ENCODE data around the gene ASCL3.
"Not testable (repeated sequence)": the region's sequence is repeated elsewhere in the genome, so short reads cannot be mapped to it uniquely, and the experiment has no call there.

ASCL3 gene

DNA sequence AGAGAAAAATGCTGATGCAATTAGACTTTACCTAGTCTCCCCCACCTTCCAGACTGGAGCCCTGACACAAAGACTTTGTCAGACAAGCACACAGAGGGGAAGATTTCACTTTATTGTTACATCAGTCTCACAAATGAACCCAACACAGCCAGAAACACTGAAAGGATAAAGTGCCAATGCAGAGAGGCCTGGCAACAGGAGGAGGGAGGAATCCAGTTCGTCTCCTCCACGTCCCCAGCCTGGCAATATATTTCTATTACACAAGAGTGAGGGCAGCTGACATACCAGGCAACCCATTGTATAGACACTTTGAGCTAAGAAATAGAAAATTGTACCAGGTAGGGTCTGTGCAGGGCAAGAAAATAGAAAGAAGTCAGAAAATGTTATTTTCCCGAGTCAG, 37.7 kb upstream of the ASCL3 start:
- no peak overlapping the region for H3K27ac ChIP-seq
- TF ChIP-seq, protein P1, sequence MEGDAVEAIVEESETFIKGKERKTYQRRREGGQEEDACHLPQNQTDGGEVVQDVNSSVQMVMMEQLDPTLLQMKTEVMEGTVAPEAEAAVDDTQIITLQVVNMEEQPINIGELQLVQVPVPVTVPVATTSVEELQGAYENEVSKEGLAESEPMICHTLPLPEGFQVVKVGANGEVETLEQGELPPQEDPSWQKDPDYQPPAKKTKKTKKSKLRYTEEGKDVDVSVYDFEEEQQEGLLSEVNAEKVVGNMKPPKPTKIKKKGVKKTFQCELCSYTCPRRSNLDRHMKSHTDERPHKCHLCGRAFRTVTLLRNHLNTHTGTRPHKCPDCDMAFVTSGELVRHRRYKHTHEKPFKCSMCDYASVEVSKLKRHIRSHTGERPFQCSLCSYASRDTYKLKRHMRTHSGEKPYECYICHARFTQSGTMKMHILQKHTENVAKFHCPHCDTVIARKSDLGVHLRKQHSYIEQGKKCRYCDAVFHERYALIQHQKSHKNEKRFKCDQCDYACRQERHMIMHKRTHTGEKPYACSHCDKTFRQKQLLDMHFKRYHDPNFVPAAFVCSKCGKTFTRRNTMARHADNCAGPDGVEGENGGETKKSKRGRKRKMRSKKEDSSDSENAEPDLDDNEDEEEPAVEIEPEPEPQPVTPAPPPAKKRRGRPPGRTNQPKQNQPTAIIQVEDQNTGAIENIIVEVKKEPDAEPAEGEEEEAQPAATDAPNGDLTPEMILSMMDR (IDR thresholded peaks at IDR 0.05) = no peak
- TF ChIP-seq ZFX (IDR thresholded peaks at IDR 0.05; ENCODE audit: borderline replicate concordance) = no peak

GRCh38 chr11:8979365-8979764, 36.5 kb upstream of the ASCL3 start:
- H3K27ac ChIP-seq = not testable (repeated sequence)

DNA sequence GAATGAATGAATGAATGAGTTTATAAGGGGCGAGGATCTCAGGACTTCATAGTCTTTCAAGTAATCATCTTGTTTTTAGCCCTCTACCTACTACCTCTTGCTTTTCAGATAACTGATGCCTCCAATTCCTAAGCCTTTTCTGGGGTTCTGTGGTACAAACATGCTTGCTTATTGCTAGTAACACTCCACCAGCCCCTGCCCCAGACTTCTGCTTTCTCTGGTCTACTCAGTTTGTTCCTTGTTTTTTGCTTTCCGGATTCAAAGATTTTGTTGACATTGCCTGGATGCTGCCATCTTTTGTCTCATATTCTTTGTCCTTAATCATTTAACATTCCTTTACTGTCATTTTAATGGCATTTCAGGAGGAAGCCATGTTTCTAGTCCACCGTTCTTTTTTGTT, 30.3 kb upstream of the ASCL3 start:
- TF ChIP-seq, protein P1 (IDR thresholded peaks at IDR 0.05) = no peak
- TF ChIP-seq ZFX (IDR thresholded peaks at IDR 0.05; ENCODE audit: borderline replicate concordance) = no peak
- H3K27ac ChIP-seq = no peak overlapping the region

- no peak overlapping the region for H3K27ac ChIP-seq
These were observed 29.1 kb upstream of the ASCL3 start for GRCh38 chr11:8971924-8972316.

GRCh38 chr11:8971196-8971923, 28.5 kb upstream of the ASCL3 start:
- H3K27ac ChIP-seq = no peak overlapping the region
- no peak for TF ChIP-seq ZFX (IDR thresholded peaks at IDR 0.05; ENCODE audit: borderline replicate concordance)
- TF ChIP-seq, protein P1 (IDR thresholded peaks at IDR 0.05) = no peak

More at GRCh38 chr11:8971924-8972316, 29.1 kb upstream of the ASCL3 start:
- no peak for TF ChIP-seq ZFX (IDR thresholded peaks at IDR 0.05; ENCODE audit: borderline replicate concordance)
- TF ChIP-seq, protein P1 (IDR thresholded peaks at IDR 0.05) = no peak

DNA sequence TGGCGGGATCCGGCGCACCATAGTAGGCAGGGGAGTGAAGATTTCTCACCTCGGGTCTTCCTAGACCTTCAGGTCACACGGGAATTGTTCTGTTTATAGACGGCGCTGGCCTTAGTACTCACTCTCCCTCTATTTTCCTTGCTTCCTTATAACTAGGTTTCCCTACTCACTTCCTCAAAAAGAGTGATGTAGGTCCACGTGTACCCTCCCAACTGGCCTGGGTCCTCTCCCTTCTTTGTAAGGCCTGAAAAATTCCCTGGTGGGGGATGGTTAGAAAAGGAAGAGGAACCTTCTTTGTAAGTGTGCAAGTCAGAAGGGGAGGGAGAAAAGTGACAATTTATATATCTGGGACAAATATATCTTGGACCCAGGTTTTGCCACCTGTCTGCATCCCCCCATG, 24.4 kb upstream of the ASCL3 start:
- TF ChIP-seq ZFX (IDR thresholded peaks at IDR 0.05; ENCODE audit: borderline replicate concordance) = no peak
- TF ChIP-seq, protein P1 (IDR thresholded peaks at IDR 0.05) = no peak
- no peak overlapping the region for H3K27ac ChIP-seq

DNA sequence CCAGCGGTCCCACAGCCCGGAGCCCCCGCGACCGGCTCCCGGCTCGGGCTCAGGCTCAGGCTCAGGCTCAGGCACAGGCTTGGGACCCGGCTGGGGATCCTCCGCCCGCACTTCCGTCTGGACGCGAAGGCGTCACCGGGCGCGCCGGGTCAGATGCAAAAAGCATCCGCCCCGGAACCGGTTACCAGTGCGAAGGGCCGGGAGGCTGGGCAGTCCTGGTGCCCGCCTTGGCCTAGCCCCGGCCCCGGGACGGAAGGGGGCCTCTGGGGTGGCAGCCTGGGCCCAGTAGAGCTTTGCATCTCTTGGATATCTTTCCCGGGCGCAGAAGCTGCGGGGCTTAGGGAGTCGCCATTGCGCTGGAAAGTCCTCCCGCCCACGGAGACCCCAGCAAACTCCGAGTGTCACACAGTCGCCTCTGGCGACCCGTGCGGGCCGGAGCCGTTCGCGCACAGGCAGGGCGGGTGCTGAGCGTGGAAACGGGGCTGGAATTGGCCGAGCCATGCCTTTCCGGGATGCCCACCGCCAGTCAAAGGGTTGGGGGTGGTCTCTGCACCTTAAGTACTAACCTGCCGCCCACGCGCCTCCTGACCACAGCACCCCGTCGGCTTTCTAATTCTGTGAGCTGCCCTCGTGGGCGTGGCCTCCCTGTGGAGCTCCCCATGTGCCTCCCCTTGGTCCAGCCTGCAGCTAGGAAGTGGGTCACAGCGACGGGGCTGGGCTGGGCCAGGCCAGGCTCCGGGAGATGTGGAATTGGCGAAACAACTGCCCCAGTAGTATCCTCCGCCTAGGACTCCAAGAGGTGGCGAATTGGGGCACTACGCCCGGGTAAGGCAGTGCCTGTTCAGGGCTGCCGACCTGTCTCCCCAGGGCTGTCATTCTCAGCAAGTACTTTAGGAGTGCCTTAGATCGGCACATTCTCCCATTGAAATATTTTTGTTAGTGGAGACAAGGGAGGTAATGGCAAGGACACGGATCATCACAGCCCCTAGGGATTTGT, 21.8 kb upstream of the ASCL3 start, which contains the start of gene TMEM9B:
TMEM9B (minus strand) TSS at position 119 of the 997 bp plus-strand sequence. CDS start 129 bp downstream, outside the sequence.
- peak within 1 kb of the TSS; percentile 91 for H3K27ac ChIP-seq
- TF ChIP-seq ZFX (IDR thresholded peaks at IDR 0.05; ENCODE audit: borderline replicate concordance) = no peak
- TF ChIP-seq, protein P1 (IDR thresholded peaks at IDR 0.05) = 0 out of 2 replicates have a peak, but pooled peaks have one; percentile 3
